Measurements from ENCODE around the gene KIF18B.

DNA sequence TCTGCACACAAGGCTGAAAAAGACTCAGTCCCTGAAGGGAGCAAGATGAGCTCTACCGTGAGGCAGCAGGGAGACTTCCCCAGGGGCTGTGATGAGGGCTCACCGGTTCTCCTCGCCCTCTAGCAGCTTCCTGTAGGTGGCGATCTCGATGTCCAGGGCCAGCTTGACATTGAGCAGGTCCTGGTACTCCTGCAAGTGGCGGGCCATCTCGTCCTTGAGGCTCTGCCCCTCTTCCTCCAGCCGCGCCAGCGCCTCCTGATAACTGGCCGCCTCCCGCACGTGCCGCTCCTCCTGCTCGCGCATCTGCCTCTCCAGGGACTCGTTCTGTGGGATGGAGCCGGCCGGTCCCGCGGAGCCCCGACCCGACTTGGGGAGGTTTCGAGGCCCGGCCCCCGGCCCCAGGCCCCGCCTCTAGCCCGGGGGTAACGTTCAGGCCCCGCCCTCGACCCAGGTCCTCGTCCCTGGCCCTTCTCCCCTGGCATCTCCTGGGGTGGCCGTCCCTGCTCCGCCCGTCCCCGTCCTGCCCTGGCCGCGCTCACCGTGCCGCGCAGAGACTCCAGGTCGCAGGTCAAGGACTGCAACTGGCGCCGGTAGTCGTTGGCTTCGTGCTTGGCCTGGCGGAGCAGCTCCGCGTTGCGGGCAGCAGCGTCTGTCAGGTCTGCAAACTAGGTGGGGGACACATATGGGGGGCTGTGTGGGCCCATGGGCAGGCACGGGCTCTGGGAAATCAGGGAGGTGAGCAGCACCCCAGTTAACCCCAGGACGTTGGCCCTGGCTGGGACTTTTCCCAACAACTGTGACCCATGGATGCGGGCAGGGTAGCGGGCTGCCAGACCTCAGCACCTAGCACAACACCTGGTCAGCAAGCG, 36.2 kb downstream of the KIF18B start:
- TF ChIP-seq, protein P1, sequence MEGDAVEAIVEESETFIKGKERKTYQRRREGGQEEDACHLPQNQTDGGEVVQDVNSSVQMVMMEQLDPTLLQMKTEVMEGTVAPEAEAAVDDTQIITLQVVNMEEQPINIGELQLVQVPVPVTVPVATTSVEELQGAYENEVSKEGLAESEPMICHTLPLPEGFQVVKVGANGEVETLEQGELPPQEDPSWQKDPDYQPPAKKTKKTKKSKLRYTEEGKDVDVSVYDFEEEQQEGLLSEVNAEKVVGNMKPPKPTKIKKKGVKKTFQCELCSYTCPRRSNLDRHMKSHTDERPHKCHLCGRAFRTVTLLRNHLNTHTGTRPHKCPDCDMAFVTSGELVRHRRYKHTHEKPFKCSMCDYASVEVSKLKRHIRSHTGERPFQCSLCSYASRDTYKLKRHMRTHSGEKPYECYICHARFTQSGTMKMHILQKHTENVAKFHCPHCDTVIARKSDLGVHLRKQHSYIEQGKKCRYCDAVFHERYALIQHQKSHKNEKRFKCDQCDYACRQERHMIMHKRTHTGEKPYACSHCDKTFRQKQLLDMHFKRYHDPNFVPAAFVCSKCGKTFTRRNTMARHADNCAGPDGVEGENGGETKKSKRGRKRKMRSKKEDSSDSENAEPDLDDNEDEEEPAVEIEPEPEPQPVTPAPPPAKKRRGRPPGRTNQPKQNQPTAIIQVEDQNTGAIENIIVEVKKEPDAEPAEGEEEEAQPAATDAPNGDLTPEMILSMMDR (IDR thresholded peaks at IDR 0.05), result peak; percentile 42 to 57 (median 53)
- TF ChIP-seq POLR2A (IDR thresholded peaks at IDR 0.05), result no peak

Measured in tibial nerve (tissue), 3 donors.